Stomach (tissue), 9 donors: Measurements from ENCODE around the gene EDN3. TPM values are rescaled to one million over a fixed set of nuclear protein-coding genes. Genes with fewer than 3 reads are reported as not detected.

Experiments used
- DNase-seq, 2 donors: peaks; one replicate each; pipeline versions ENCODE4 v3.0.0 to v3.0.0-alpha.2; 2013 to 2019
- H3K27ac ChIP-seq, 5 donors: fragments of 200-600 bp in 4 of 5; sonication (generic) in 4 of 5; one replicate each; pipeline ENCODE4 v1.5.1; 2013 to 2019; ENCODE audit warnings: mild to moderate bottlenecking in 1 of 5, moderate library complexity in 1 of 5
- H3K27me3 ChIP-seq, 3 donors: fragments of 200-600 bp; sonication (generic); one replicate each; pipeline ENCODE4 v1.5.1; 2017 to 2019; ENCODE audit warnings: mixed run types in 1 of 3
- H3K36me3 ChIP-seq, 4 donors: fragments of 200-600 bp; sonication (generic); 1 replicate in 3 of 4; 2 replicates in 1 of 4; pipeline ENCODE4 v1.5.1; 2016 to 2019
- H3K4me1 ChIP-seq, 4 donors: fragments of 200-600 bp; sonication (generic); one replicate each; pipeline ENCODE4 v1.5.1; 2016 to 2019
- H3K4me3 ChIP-seq, 4 donors: fragments of 200-600 bp; sonication (generic) in 3 of 4; one replicate each; pipeline ENCODE4 v1.5.1; 2016 to 2019; ENCODE audit warnings: mild to moderate bottlenecking in 1 of 4
- H3K9me3 ChIP-seq, 4 donors: fragments of 200-600 bp; sonication (generic); one replicate each; pipeline ENCODE4 v1.5.1; 2016 to 2019
- CTCF ChIP-seq, 7 experiments: fragments of 450-650 bp in 4 of 7; fragments of 200-600 bp in 3 of 7; sonication (generic) in 3 of 7; IDR thresholded peaks; one replicate each; pipeline ENCODE4 v1.5.1; 2016 to 2019; ENCODE audit warnings: antibody characterized with exemption in 7 of 7, control low read depth in 2 of 7, mild to moderate bottlenecking in 1 of 7
- EP300 ChIP-seq: sonication (generic); formaldehyde crosslinking; IDR thresholded peaks from one replicate; pipeline ENCODE4 v1.6.1; 2017; ENCODE audit warnings: antibody characterized with exemption
- POLR2A ChIP-seq, 4 donors: fragments of 450-650 bp; IDR thresholded peaks; one replicate each; pipeline ENCODE4 v1.6.1; 2016; ENCODE audit warnings: antibody characterized with exemption in 4 of 4, control low read depth in 2 of 4, mild to moderate bottlenecking in 1 of 4, moderate library complexity in 1 of 4
- POLR2AphosphoS5 ChIP-seq, 3 donors: sonication (generic); formaldehyde crosslinking; IDR thresholded peaks; one replicate each; pipeline ENCODE4 v1.6.1; 2016; ENCODE audit warnings: antibody characterized with exemption in 3 of 3
- WGBS, 5 donors: extraction: QIAGEN DNeasy Blood & Tissue Kit in 3 of 5; methylation state at CpG; one replicate each; pipeline versions ENCODE4 v1.1.5 to v1.1.7; 2013 to 2018; 5-methylcytosine and 5-hydroxymethylcytosine counted together
- intact Hi-C: fragments of 100-400 bp; cut with DNase I; formaldehyde crosslinking; loops from one replicate; pipeline ENCODE4 v1.15.1; 2023; ENCODE audit warnings: low total_unique reads
- polyA plus RNA-seq, 3 donors: library from polyadenylated mRNA; stranded (reverse); fragments of 200-250 nt; gene quantifications; one replicate each; pipeline ENCODE4 v1.2.3, GENCODE V29; 2013
- total RNA-seq, 5 donors: library from RNA; depleted of rRNA; stranded (reverse); fragments of >200 nt; gene quantifications; one replicate each; pipeline versions ENCODE4 v1.1.0 to v1.2.3, GENCODE V29; 2014 to 2016
- donor health status: healthy with polysubstance abuse.
- donor health status: Bipolar disorder and iron deficiency.
- donor health status: healthy.

EDN3 gene
- total and polyA plus RNA-seq, 8 donors = 2.0 to 20.0 (median 4.4) TPM; not detected in 4

DNA sequence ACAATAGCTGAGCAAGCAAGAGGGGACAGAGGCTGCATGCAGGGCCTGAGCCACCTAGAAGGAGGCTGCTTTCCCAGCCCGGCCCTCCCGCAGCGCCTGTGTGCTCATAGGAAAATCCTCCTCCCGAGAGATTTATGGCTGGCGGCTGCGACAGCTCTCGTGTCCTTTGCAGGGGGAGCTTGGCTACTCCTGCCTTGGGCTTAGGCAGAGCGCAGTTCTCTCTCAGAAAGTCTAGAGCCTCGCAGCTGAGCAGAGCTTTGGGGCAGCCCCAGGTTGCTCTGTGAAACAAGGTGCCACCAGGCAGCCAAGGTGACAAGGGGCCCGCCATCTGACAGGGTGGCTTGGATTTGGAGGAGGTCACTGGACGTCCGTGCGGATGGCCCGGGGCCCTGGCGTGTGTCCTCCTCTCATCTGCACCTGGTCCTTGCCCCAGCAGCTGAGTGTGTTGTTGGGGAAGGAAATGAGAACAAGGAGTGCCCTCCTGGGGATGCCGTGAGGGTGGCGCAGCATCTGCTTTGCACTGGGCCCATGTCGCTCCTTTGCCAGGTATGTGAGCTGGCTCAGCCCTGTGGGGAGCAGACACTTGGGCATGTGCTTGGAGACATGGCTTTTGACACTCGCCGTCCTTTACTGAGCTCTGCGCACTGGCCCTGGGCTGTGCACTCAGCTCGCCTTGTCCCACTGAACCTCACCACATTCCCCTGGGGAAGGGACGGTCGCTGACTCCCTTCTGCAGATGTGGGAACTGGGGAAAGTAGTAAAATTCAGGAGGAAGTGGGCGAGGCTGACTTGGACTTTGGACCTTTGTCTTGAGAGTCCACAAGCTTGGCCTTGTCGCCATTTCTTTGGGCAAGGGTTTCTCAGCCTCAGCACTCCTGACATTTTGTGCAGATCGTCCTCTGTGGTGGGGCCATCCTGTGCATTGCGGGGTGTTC lies 41.9 kb downstream of the EDN3 start:
- WGBS, 5 donors = 66 to 75% (median 68%) methylated on average over 25 to 28 of the region's 28 CpGs
- peaks cover 0 to 5% (median 0%) of the 10 kb centered on the region in 4 donors for H3K4me1 ChIP-seq
- H3K27me3 ChIP-seq = peaks cover 0 to 5% (median 0%) of the 10 kb centered on the region in 3 donors
- H3K27ac ChIP-seq = no peak overlapping the region
- DNase-seq = peak in 1 of 2 donors; percentile 47
- H3K4me3 ChIP-seq = no peak overlapping the region
- no peaks in the 10 kb centered on the region for H3K36me3 ChIP-seq
- TF ChIP-seq POLR2A (IDR thresholded peaks at IDR 0.05) (no peak), EP300 (no peak)
- peaks cover 0 to 8% (median 4%) of the 10 kb centered on the region in 4 donors for H3K9me3 ChIP-seq
- intact Hi-C loops = no loop called here

GRCh38 chr20:59346061-59346460 lies 45.6 kb downstream of the EDN3 start:
- Histone ChIP-seq H3K9me3 (peaks cover 0 to 8% (median 4%) of the 10 kb centered on the region in 4 donors), H3K4me1 (peaks cover 0 to 5% (median 0%) of the 10 kb centered on the region in 4 donors), H3K27me3 (no peaks in the 10 kb centered on the region), H3K27ac (no peak overlapping the region), H3K4me3 (no peak overlapping the region), H3K36me3 (no peaks in the 10 kb centered on the region)
- DNase-seq = no peak
- 89 to 95% (median 93%) methylated on average over 2 of the region's 2 CpGs for WGBS, 5 donors
- no peak for TF ChIP-seq POLR2AphosphoS5 (IDR thresholded peaks at IDR 0.05)
- TF ChIP-seq POLR2A (IDR thresholded peaks at IDR 0.05) = no peak
- no peak for TF ChIP-seq EP300
- intact Hi-C loops = no loop called here

DNA sequence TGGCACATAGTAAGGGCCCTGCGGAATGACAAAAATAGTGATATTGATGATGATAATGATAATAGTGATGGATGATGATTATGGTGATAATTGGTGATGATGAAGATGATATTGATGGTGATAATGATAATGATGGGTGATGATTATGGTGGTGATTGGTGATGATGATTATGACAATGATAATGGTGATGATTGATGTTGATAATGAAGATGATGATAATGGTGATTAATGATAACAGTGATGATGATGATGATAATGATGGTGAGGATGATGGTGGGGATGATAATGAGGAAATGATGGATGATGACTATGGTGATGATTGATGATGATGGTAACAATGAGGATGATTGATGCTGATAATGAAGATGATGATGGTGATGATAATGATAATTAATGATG lies 48.9 kb downstream of the EDN3 start:
- no peak for DNase-seq
- no peaks in the 10 kb centered on the region for H3K27me3 ChIP-seq
- no peaks in the 10 kb centered on the region for H3K36me3 ChIP-seq
- no peak overlapping the region for H3K27ac ChIP-seq
- intact Hi-C loops = no loop called here
- H3K9me3 ChIP-seq = peaks cover 0 to 4% (median 1%) of the 10 kb centered on the region in 4 donors
- 46 to 100% (median 95%) methylated on average over 1 of the region's 1 CpG for WGBS, 5 donors
- no peaks in the 10 kb centered on the region for H3K4me1 ChIP-seq
- no peak for TF ChIP-seq CTCF (IDR thresholded peaks at IDR 0.05)
- TF ChIP-seq EP300 = no peak
- no peak for TF ChIP-seq POLR2A (IDR thresholded peaks at IDR 0.05)
- TF ChIP-seq POLR2AphosphoS5 (IDR thresholded peaks at IDR 0.05) = no peak
- H3K4me3 ChIP-seq = no peak overlapping the region

GRCh38 chr20:59350330-59351156 lies 50.1 kb downstream of the EDN3 start:
- no peaks in the 10 kb centered on the region for H3K36me3 ChIP-seq
- H3K27me3 ChIP-seq = no peaks in the 10 kb centered on the region
- no peaks in the 10 kb centered on the region for H3K9me3 ChIP-seq
- H3K27ac ChIP-seq = no peak overlapping the region
- H3K4me3 ChIP-seq = no peak overlapping the region
- intact Hi-C loops = no loop called here
- 65 to 77% (median 76%) methylated on average over 7 to 10 of the region's 10 CpGs for WGBS, 5 donors
- no peak for TF ChIP-seq POLR2A (IDR thresholded peaks at IDR 0.05)
- no peak for TF ChIP-seq POLR2AphosphoS5 (IDR thresholded peaks at IDR 0.05)
- TF ChIP-seq EP300 = no peak
- TF ChIP-seq CTCF (IDR thresholded peaks at IDR 0.05) = no peak
- DNase-seq = peak in 1 of 2 donors; percentile 37
- H3K4me1 ChIP-seq = no peaks in the 10 kb centered on the region
